ENCODE data around the gene CBFA2T2. TPM values are rescaled to one million over a fixed set of nuclear protein-coding genes. Genes with fewer than 3 reads are reported as not detected.

The CBFA2T2 gene
- total RNA-seq, 1 experiment from 2014 or later, result 13.1 TPM

- intact Hi-C loops (cut with micrococcal nuclease; ENCODE audit: unreplicated experiment), result no loop called here
- Histone ChIP-seq H3K27me3 (replicated peaks; ENCODE audit: insufficient read depth, low read depth, low read length, poor library complexity) (no peaks in the 10 kb centered on the region), H3K27ac (ENCODE audit: low read depth, low read length, poor library complexity, severe bottlenecking) (no peak overlapping the region), H3K4me1 (ENCODE audit: insufficient read depth, low read length, poor library complexity, severe bottlenecking) (peaks cover 3% of the 10 kb centered on the region), H3K36me3 (ENCODE audit: insufficient read depth, low read length, poor library complexity, severe bottlenecking) (no peaks in the 10 kb centered on the region), H3K9me3 (ENCODE audit: low read depth, low read length, poor library complexity, severe bottlenecking) (no peaks in the 10 kb centered on the region), H3K4me3 (ENCODE audit: low read depth, low read length, poor library complexity, severe bottlenecking) (no peak overlapping the region)
- DNase-seq (ENCODE audit: low spot score), result no peak
- ChIA-PET POLR2A (ENCODE audit: low non-redundant PET) (no interaction called here), CTCF (no interaction called here)
- BruUV-seq (replicated peaks), result no TSS peak
- TF ChIP-seq EZH2 (IDR thresholded peaks at IDR 0.05; ENCODE audit: borderline replicate concordance, low read depth, low read length, poor library complexity, severe bottlenecking), result no peak
- no peak for TF ChIP-seq CTCF (conservative IDR thresholded peaks at IDR 0.05; ENCODE audit: low read depth, low read length)
Measured at GRCh38 chr20:33466303-33466646, 23.6 kb upstream of the CBFA2T2 start.

GRCh38 chr20:33470457-33470856 is 19.4 kb upstream of the CBFA2T2 start:
- H3K4me3 ChIP-seq (ENCODE audit: low read depth, low read length, poor library complexity, severe bottlenecking), result no peak overlapping the region
- TF ChIP-seq EZH2 (IDR thresholded peaks at IDR 0.05; ENCODE audit: borderline replicate concordance, low read depth, low read length, poor library complexity, severe bottlenecking), result no peak
- no peak for TF ChIP-seq CTCF (conservative IDR thresholded peaks at IDR 0.05; ENCODE audit: low read depth, low read length)
- CTCF ChIA-PET, result no interaction called here
- no TSS peak for BruUV-seq (replicated peaks)
- H3K9me3 ChIP-seq (ENCODE audit: low read depth, low read length, poor library complexity, severe bottlenecking), result no peaks in the 10 kb centered on the region
- H3K27ac ChIP-seq (ENCODE audit: low read depth, low read length, poor library complexity, severe bottlenecking), result no peak overlapping the region
- H3K27me3 ChIP-seq (replicated peaks; ENCODE audit: insufficient read depth, low read depth, low read length, poor library complexity), result no peaks in the 10 kb centered on the region
- H3K36me3 ChIP-seq (ENCODE audit: insufficient read depth, low read length, poor library complexity, severe bottlenecking), result no peaks in the 10 kb centered on the region
- POLR2A ChIA-PET (ENCODE audit: low non-redundant PET), result interaction anchor here (0.6 kb wide), 1 partner anchor 1750 kb away, joined by 4 read pairs; no protein-coding TSS in a partner anchor
- no peaks in the 10 kb centered on the region for H3K4me1 ChIP-seq (ENCODE audit: insufficient read depth, low read length, poor library complexity, severe bottlenecking)
- intact Hi-C loops (cut with micrococcal nuclease; ENCODE audit: unreplicated experiment), result no loop called here
- DNase-seq (ENCODE audit: low spot score), result no peak

GRCh38 chr20:33470866-33471265 is 19.0 kb upstream of the CBFA2T2 start:
- TF ChIP-seq EZH2 (IDR thresholded peaks at IDR 0.05; ENCODE audit: borderline replicate concordance, low read depth, low read length, poor library complexity, severe bottlenecking), result no peak
- TF ChIP-seq CTCF (conservative IDR thresholded peaks at IDR 0.05; ENCODE audit: low read depth, low read length), result no peak
- H3K27me3 ChIP-seq (replicated peaks; ENCODE audit: insufficient read depth, low read depth, low read length, poor library complexity), result no peaks in the 10 kb centered on the region
- H3K27ac ChIP-seq (ENCODE audit: low read depth, low read length, poor library complexity, severe bottlenecking), result no peak overlapping the region
- no peak for DNase-seq (ENCODE audit: low spot score)
- POLR2A ChIA-PET (ENCODE audit: low non-redundant PET), result interaction anchor here (0.6 kb wide), 1 partner anchor 1751 kb away, joined by 4 read pairs; no protein-coding TSS in a partner anchor
- intact Hi-C loops (cut with micrococcal nuclease; ENCODE audit: unreplicated experiment), result no loop called here
- no peak overlapping the region for H3K4me3 ChIP-seq (ENCODE audit: low read depth, low read length, poor library complexity, severe bottlenecking)
- BruUV-seq (replicated peaks), result no TSS peak
- H3K36me3 ChIP-seq (ENCODE audit: insufficient read depth, low read length, poor library complexity, severe bottlenecking), result no peaks in the 10 kb centered on the region
- CTCF ChIA-PET, result no interaction called here
- no peaks in the 10 kb centered on the region for H3K9me3 ChIP-seq (ENCODE audit: low read depth, low read length, poor library complexity, severe bottlenecking)
- H3K4me1 ChIP-seq (ENCODE audit: insufficient read depth, low read length, poor library complexity, severe bottlenecking), result no peaks in the 10 kb centered on the region

Data from A673 (cell line).